ENCODE results near the gene MTLN.
"Not testable (repeated sequence)": the region's sequence is repeated elsewhere in the genome, so short reads cannot be mapped to it uniquely, and the experiment has no call there.

Gene MTLN

GRCh38 chr2:110198016-110198415 lies 14.3 kb downstream of the MTLN start:
- no peak for DNase-seq

- no peak for DNase-seq
Measured at GRCh38 chr2:110197452-110197851, 14.9 kb downstream of the MTLN start.

DNA sequence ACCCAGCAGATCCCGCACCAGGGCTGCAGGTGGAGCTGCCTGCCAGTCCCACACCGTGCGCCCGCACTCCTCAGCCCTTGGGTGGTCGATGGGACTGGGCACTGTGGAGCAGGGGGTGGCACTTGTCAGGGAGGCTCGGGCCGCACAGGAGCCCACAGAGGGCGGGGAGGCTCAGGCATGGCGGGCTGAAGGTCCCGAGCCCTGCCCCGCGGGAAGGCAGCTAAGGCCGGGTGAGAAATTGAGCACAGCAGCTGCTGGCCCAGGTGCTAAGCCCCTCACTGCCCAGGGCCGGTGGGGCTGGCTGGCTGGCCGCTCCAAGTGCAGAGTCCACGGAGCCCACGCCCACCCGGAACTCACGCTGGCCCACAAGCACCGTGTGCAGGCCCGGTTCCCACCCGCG lies 22.2 kb downstream of the MTLN start:
- not testable (repeated sequence) for DNase-seq

- no peak for DNase-seq
Measured at GRCh38 chr2:110182449-110182848, 29.9 kb downstream of the MTLN start.

DNA sequence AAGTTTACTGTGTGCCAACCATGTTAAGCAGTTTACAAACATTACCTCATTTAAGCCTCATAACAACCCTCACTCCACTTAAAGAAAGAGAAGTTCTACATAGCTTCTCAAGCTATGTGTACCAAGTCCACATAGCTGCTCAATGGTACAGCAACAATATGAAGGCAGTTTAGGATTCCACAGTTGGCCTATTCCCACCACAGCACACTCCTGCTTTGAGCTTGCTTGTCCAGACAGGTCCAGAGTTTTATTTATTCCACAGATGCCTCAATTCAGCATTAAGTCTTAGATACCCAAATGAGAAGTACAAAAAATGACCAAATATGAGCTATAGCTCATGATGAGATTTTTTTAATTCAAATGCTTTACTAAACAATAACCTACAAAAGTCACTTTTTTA lies 32.3 kb downstream of the MTLN start:
- no peak for DNase-seq

DNA sequence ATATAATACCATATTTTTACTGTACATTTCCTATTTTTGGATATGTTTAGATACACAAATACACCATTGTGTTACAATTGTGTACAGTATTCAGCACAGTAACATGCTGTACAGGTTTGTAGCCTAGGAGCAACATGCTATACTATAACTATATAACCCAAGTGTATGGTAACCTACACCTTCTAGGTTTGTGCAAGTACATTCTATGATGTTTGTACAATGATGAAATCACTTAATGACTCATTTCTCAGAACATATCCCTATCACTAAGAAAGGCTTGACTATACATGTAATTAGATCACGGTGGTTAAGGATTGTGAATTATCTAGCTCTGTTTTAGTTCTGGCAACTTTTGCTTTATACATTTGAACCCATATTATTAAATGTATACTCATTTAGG lies 38.8 kb downstream of the MTLN start:
- no peak for DNase-seq

DNA sequence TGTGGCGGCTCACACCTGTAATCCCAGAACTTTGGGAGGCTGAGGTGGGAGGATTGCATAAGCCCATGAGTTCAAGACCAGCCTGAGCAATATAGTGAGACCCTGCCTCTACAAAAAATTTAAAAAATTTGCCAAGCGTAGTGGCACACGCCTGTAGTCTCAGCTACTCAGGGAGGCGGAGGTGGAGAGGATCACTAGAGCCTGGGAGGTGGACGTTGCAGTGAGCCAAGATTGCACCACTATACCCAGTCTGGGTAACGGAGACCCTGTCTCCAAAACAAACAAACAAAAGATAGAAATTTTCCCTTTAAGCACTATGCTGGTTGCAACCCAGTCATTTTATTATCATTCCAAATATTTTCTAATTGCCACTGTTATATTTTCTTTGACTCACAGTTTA lies 39.8 kb downstream of the MTLN start:
- no peak for DNase-seq

DNA sequence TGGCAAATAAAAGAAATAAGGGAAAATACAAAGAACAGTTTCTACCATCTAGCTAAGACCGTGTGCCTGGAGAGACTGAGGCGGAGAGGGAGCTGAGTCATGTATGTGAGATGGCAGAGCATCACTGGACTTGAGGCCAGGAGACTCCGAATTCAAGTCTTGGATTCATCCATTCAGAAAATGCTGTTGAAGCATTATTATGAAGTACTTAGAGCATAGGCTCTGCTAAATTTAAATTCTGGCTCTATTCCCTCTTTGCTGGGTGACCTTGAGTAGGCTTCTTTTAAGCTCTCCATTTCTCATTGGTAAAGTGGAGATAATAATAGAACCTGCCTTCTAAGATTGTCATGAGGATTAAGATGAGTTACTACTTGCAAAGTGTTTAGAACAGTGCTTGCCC lies 42.2 kb downstream of the MTLN start:
- no peak for DNase-seq

- DNase-seq = no peak
Measured at GRCh38 chr2:110167326-110168000, 44.9 kb downstream of the MTLN start.

GRCh38 chr2:110166266-110166665 lies 46.1 kb downstream of the MTLN start:
- no peak for DNase-seq
